ENCODE data around the gene RAB34.

DNA sequence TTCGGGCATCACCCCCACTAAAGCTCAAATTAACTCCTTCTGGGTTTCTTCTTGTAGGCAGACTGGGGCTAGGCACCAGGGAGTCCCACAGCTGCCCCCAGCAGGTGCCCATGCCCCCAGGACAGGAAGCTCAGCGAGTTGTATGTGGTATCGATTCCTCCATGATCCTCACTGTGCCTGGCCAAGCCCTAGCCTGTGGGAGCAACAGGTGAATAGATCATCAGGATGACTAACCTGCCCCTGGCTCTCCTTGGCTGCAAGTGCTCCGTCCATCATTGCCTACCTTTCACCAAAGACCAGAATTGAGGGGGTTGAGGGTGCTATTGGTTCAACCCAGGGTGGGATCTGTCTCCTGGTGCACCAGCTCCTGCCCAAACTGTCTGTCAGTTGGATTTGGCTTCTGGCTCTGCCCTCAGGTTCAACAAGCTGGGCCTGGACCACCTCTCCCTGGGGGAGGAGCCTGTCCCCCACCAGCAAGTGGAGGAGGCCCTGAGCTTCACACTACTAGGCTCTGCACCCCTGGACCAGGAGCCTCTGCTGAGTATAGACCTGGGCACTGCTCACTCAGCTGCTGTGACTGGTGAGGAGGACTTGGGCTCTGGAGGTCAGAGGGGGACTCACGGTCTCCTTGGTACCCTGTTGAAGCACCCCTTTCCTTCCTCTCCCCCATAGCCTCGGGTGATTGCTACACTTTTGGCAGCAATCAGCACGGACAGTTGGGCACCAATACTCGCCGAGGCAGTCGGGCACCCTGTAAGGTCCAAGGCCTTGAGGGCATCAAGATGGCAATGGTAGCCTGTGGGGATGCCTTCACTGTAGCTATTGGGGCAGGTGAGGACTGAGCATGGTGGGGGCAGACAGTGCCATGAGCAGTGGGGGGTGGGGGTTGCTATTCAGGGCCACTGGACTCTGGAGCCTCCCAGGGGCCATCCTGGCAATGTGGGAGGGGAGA lies 23.0 kb upstream of the RAB34 start:
- TF ChIP-seq, protein P1, sequence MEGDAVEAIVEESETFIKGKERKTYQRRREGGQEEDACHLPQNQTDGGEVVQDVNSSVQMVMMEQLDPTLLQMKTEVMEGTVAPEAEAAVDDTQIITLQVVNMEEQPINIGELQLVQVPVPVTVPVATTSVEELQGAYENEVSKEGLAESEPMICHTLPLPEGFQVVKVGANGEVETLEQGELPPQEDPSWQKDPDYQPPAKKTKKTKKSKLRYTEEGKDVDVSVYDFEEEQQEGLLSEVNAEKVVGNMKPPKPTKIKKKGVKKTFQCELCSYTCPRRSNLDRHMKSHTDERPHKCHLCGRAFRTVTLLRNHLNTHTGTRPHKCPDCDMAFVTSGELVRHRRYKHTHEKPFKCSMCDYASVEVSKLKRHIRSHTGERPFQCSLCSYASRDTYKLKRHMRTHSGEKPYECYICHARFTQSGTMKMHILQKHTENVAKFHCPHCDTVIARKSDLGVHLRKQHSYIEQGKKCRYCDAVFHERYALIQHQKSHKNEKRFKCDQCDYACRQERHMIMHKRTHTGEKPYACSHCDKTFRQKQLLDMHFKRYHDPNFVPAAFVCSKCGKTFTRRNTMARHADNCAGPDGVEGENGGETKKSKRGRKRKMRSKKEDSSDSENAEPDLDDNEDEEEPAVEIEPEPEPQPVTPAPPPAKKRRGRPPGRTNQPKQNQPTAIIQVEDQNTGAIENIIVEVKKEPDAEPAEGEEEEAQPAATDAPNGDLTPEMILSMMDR (IDR thresholded peaks at IDR 0.05; ENCODE audit: poor library complexity), result no peak
- TF ChIP-seq EZH2 (IDR thresholded peaks at IDR 0.05; ENCODE audit: borderline replicate concordance), result no peak
